B cell (primary cell): ENCODE data around the gene IFNGR1. TPM values are rescaled to one million over a fixed set of nuclear protein-coding genes. Genes with fewer than 3 reads are reported as not detected.
A peak's percentile ranks its signal among the peaks of the same experiment; 100 is the strongest.

Source experiments
- ATAC-seq: fragments of 200-7000 bp; cut with Tn5 transposase; one replicate; pipeline ENCODE4 v1.10.0; 2021; ENCODE audit warnings: low read depth, mild to moderate bottlenecking, moderate number of reproducible peaks, moderate library complexity
- CTCF ChIA-PET: fragments of 350-600 bp; sonication (Branson Sonifier 250); formaldehyde crosslinking; loops from one replicate; lab custom pipeline; 2021; ENCODE audit warnings: antibody characterized with exemption, inconsistent platforms; lab: Charles Lee
- POLR2A ChIA-PET: fragments of 350-600 bp; sonication (Branson Sonifier 250); formaldehyde crosslinking; loops from one replicate; lab custom pipeline; 2021; ENCODE audit warnings: antibody characterized with exemption; lab: Charles Lee
- DNase-seq: peaks from one replicate; pipeline ENCODE4 v3.0.0; 2013
- H2AFZ ChIP-seq: 2 replicates; pipeline ENCODE4 v1.6.1; 2012; ENCODE audit warnings: mild to moderate bottlenecking, low read depth, low read length; ENCODE audit not compliant: insufficient read depth, poor library complexity, severe bottlenecking
- H3K27ac ChIP-seq, 2 donors: 1 replicate in 1 of 2; 2 replicates in 1 of 2; pipeline ENCODE4 v1.5.1; 2012 to 2013; ENCODE audit warnings: low read length in 2 of 2, mild to moderate bottlenecking in 2 of 2, moderate library complexity in 1 of 2
- H3K27me3 ChIP-seq, 4 experiments: fragments of 200-600 bp in 1 of 4; sonication (generic) in 1 of 4; replicated peaks in 1 of 4; 1 replicate in 2 of 4; 2 replicates in 2 of 4; pipeline versions ENCODE4 v1.6.1 to v1.7.0; 2013 to 2016; ENCODE audit warnings: low read length in 3 of 4, mild to moderate bottlenecking in 2 of 4, mixed read lengths in 1 of 4, moderate library complexity in 1 of 4; ENCODE audit not compliant: insufficient read depth in 4 of 4, control insufficient read depth in 3 of 4; ENCODE audit errors: control extremely low read depth in 1 of 4
- H3K36me3 ChIP-seq, 2 experiments: replicated peaks in 1 of 2; 1 replicate in 1 of 2; 2 replicates in 1 of 2; pipeline versions ENCODE4 v1.6.1 to v1.7.1; 2013; ENCODE audit warnings: low read length in 1 of 2; ENCODE audit not compliant: insufficient read depth in 2 of 2, control insufficient read depth in 1 of 2; ENCODE audit errors: control extremely low read depth in 1 of 2, extremely low read depth in 1 of 2
- H3K4me1 ChIP-seq, 2 donors: fragments of 200-600 bp in 1 of 2; sonication (generic) in 1 of 2; 1 replicate in 1 of 2; 2 replicates in 1 of 2; pipeline versions ENCODE4 v1.5.1 to v1.6.1; 2013 to 2017; ENCODE audit warnings: low read length in 2 of 2; ENCODE audit not compliant: control insufficient read depth in 2 of 2, insufficient read depth in 2 of 2
- H3K4me2 ChIP-seq: replicated peaks from 2 replicates; pipeline ENCODE3; 2012; ENCODE audit warnings: mild to moderate bottlenecking, low read depth, low read length; ENCODE audit not compliant: poor library complexity, severe bottlenecking
- H3K4me3 ChIP-seq, 5 experiments: fragments of 200-600 bp in 1 of 5; sonication (generic) in 1 of 5; 1 replicate in 3 of 5; 2 replicates in 2 of 5; pipeline versions ENCODE4 v1.5.1 to v1.7.0; 2011 to 2016; ENCODE audit warnings: low read length in 4 of 5, mild to moderate bottlenecking in 4 of 5, low read depth in 2 of 5, control low read depth in 1 of 5, moderate library complexity in 1 of 5; ENCODE audit not compliant: insufficient read depth in 1 of 5; ENCODE audit errors: control extremely low read depth in 1 of 5, extremely low read depth in 1 of 5
- H3K79me2 ChIP-seq: fragments of 200-600 bp; sonication (generic); one replicate; pipeline ENCODE4 v1.6.0; 2016; ENCODE audit warnings: low read length; ENCODE audit not compliant: control insufficient read depth, insufficient read depth
- H3K9ac ChIP-seq: fragments of 200-600 bp; sonication (generic); 2 replicates; pipeline ENCODE4 v1.6.1; 2017; ENCODE audit warnings: mild to moderate bottlenecking, low read length, moderate library complexity
- H3K9me3 ChIP-seq, 3 donors: one replicate each; pipeline versions ENCODE4 v1.6.1 to v1.7.1; 2013; ENCODE audit warnings: low read length in 2 of 3; ENCODE audit not compliant: control insufficient read depth in 2 of 3, insufficient read depth in 1 of 3; ENCODE audit errors: control extremely low read depth in 1 of 3
- H4K20me1 ChIP-seq: 2 replicates; pipeline ENCODE4 v1.6.0; 2012; ENCODE audit warnings: mild to moderate bottlenecking, low read length; ENCODE audit not compliant: insufficient read depth, control insufficient read depth, poor library complexity, severe bottlenecking
- H3K27ac Mint-ChIP-seq: one replicate; pipeline ENCODE4 v1.8.0; 2021; ENCODE audit warnings: mixed read lengths
- H3K27me3 Mint-ChIP-seq: one replicate; pipeline ENCODE4 v1.8.0; 2021; ENCODE audit warnings: mixed read lengths
- H3K4me1 Mint-ChIP-seq: one replicate; pipeline ENCODE4 v1.8.0; 2021; ENCODE audit warnings: mixed read lengths
- H3K4me3 Mint-ChIP-seq: one replicate; pipeline ENCODE4 v1.8.0; 2021; ENCODE audit warnings: mixed read lengths
- H3K9me3 Mint-ChIP-seq: one replicate; pipeline ENCODE4 v1.8.0; 2022; ENCODE audit warnings: mixed read lengths; ENCODE audit not compliant: insufficient read depth
- CTCF ChIP-seq: fragments of 200-600 bp; IDR thresholded peaks from one replicate; pipeline ENCODE4 v1.8.0; 2022; ENCODE audit warnings: antibody characterized with exemption, mild to moderate bottlenecking
- EZH2 ChIP-seq: IDR thresholded peaks from 2 replicates; pipeline ENCODE4 v1.6.1; 2012; ENCODE audit warnings: borderline replicate concordance, low read depth, mild to moderate bottlenecking, moderate library complexity, low read length; ENCODE audit not compliant: insufficient read depth, poor library complexity, severe bottlenecking
- WGBS: methylation state at CpG from one replicate; pipeline ENCODE4 v1.1.5; 2013; ENCODE audit warnings: missing lambda C conversion rate; ENCODE audit not compliant: insufficient coverage; 5-methylcytosine and 5-hydroxymethylcytosine counted together
- intact Hi-C: fragments of 100-400 bp; cut with micrococcal nuclease; formaldehyde crosslinking; loops from one replicate; pipeline ENCODE4 v1.10.0; 2022
- polyA plus RNA-seq: library from polyadenylated mRNA; depleted of rRNA; stranded (reverse); fragments of >200 nt; gene quantifications from 2 replicates; pipeline ENCODE4 v1.2.3, GENCODE V29; 2012
- total RNA-seq, 2 donors: library from RNA; stranded (reverse); fragments of 120-200 nt in 1 of 2; gene quantifications; 1 replicate in 1 of 2; 2 replicates in 1 of 2; pipeline versions ENCODE4 v1.2.3 to v1.2.4, GENCODE V29; 2013 to 2022

Gene IFNGR1
- total and polyA plus RNA-seq, 2 donors (not counting 1 experiment from before 2014, with no cell fraction given), result 24.5 to 48.2 TPM

GRCh38 chr6:137211910-137212309, 7.3 kb downstream of the IFNGR1 start:
- WGBS, result 85% methylated on average over 3 of the region's 3 CpGs
- H3K4me2 ChIP-seq, result no peak overlapping the region
- ChIA-PET CTCF (no interaction called here), POLR2A (no interaction called here)
- intact Hi-C loops, result loop anchor here (10.0 kb wide), 1 partner anchor 653 kb away; the partner anchor contains the start of gene TNFAIP3
- H3K79me2 ChIP-seq, result peaks cover 100% of the 10 kb centered on the region
- ATAC-seq (no peak), DNase-seq (no peak)
- no peak overlapping the region for H2AFZ ChIP-seq
- peaks cover 0 to 24% (median 18%) of the 10 kb centered on the region in 3 donors for H3K9me3 ChIP-seq
- H3K4me3 ChIP-seq, result no peak overlapping the region
- peaks cover 0 to 28% of the 10 kb centered on the region in 2 experiments for H3K36me3 ChIP-seq
- H3K27ac ChIP-seq, result peak overlapping the region in 1 of 2 donors; percentile 48
- H3K27ac Mint-ChIP-seq, result no peak overlapping the region
- no peaks in the 10 kb centered on the region for H3K27me3 ChIP-seq
- H3K9ac ChIP-seq, result no peak overlapping the region
- H3K4me1 Mint-ChIP-seq, result peaks cover 77% of the 10 kb centered on the region
- no peak overlapping the region for H3K4me3 Mint-ChIP-seq
- H4K20me1 ChIP-seq, result peaks cover 39% of the 10 kb centered on the region
- H3K4me1 ChIP-seq, result peaks cover 46 to 53% of the 10 kb centered on the region in 2 donors
- H3K27me3 Mint-ChIP-seq, result no peaks in the 10 kb centered on the region
- peaks cover 10% of the 10 kb centered on the region for H3K9me3 Mint-ChIP-seq
- TF ChIP-seq EZH2, result no peak
- no peak for TF ChIP-seq CTCF

- no peak for TF ChIP-seq CTCF
- TF ChIP-seq EZH2, result no peak
- H3K4me1 Mint-ChIP-seq, result peaks cover 78% of the 10 kb centered on the region
Measured at GRCh38 chr6:137210903-137211302, 8.3 kb downstream of the IFNGR1 start.

More at GRCh38 chr6:137210903-137211302, 8.3 kb downstream of the IFNGR1 start:
- Histone ChIP-seq H4K20me1 (peaks cover 30% of the 10 kb centered on the region), H2AFZ (no peak overlapping the region), H3K27me3 (no peaks in the 10 kb centered on the region), H3K36me3 (peaks cover 0 to 32% of the 10 kb centered on the region in 2 experiments), H3K9ac (no peak overlapping the region), H3K4me3 (no peak overlapping the region), H3K27ac (peak overlapping the region in 1 of 2 donors; percentile 53), H3K79me2 (peaks cover 98% of the 10 kb centered on the region), H3K9me3 (peaks cover 0 to 24% (median 21%) of the 10 kb centered on the region in 3 donors), H3K4me2 (no peak overlapping the region), H3K4me1 (peaks cover 42 to 54% of the 10 kb centered on the region in 2 donors)
- Mint-ChIP-seq H3K9me3 (peaks cover 10% of the 10 kb centered on the region), H3K27me3 (no peaks in the 10 kb centered on the region), H3K4me3 (no peak overlapping the region), H3K27ac (peak overlapping the region; percentile 59)
- POLR2A ChIA-PET, result no interaction called here
- CTCF ChIA-PET, result no interaction called here
- no peak for ATAC-seq
- DNase-seq, result no peak
- intact Hi-C loops, result loop anchor here (10.0 kb wide), 1 partner anchor 654 kb away; the partner anchor contains the start of gene TNFAIP3
